NCI-H2081 treated with DMSO at 0.1 percent for 48 hours (cell line): ENCODE results near the gene KCNN3.

ENCODE experiments used
- DNase-seq: peaks from one replicate; lab custom pipeline; 2025; lab: John Stamatoyannopoulos, UW

KCNN3 gene

DNA sequence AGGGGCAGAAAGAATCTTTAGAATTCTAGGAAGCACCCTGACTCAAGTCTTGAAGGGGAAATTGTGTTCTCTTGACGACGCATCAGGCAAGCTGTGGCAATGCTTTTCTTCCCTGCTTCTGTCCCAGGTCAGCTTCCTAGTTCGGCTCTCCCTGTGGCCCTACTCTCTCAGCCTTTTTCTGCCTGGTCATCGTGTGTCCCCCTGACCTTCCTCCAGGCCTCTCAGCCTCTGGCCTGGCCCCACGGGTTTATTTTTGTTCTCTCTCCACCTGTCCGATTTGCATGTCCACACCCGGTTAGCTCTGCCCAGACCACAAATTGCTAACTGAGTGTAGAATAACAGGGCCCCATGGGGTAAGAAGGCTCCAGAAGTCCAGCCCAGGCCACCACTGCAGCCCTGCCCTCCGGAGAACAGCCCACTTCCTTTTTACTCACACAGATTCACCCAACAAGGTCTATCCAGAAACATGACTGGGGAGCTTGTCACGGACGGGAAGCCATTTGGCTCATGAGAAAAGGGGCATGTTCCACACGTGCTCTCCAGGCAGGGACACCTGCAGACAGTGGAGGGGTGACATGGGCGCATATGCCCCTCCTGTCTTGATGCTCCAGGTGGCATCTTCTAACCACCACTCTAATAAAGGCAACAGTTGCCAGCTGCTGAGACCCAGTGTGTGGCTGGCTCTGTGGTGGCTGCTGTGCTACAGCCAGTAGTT, 9.8 kb downstream of the KCNN3 start:
- no peak for DNase-seq

GRCh38 chr1:154859786-154860155, 10.3 kb downstream of the KCNN3 start:
- no peak for DNase-seq

DNA sequence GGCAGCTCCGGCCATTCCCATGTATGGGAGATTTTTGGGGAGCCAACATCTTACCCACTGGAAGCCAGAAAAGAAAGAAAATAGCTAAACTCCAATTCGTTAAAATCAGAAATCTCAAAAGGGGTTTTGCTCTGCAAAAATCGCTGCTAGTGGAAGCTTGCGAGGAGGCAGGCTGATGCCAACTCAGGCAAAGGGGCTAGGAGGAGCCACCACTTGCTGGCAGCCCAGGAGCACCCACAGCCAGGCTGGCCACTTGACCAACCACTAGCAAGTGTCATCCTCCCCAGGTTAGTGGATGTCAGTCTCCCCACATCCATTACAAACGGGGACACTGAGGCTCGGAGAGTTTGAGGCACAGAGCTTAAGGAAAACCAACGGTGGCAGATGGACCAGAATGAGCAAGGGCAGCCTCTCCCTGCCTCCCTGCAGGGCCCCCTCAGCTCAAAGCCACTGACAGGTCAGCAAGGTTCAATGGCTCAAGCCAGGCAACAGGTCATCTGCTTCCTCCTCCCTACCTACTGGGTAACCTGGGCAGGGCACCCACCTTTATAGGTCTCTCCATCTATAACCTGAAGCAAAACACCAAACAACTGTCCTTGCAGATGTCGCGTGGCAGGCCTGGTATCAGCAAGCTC, 10.8 kb downstream of the KCNN3 start:
- no peak for DNase-seq

- DNase-seq: no peak
These were observed 12.5 kb downstream of the KCNN3 start for GRCh38 chr1:154857441-154858215.

- DNase-seq: no peak
These were observed 13.1 kb downstream of the KCNN3 start for GRCh38 chr1:154857022-154857421.

GRCh38 chr1:154856544-154856943, 13.5 kb downstream of the KCNN3 start:
- no peak for DNase-seq

GRCh38 chr1:154856049-154856448, 14.0 kb downstream of the KCNN3 start:
- no peak for DNase-seq

DNA sequence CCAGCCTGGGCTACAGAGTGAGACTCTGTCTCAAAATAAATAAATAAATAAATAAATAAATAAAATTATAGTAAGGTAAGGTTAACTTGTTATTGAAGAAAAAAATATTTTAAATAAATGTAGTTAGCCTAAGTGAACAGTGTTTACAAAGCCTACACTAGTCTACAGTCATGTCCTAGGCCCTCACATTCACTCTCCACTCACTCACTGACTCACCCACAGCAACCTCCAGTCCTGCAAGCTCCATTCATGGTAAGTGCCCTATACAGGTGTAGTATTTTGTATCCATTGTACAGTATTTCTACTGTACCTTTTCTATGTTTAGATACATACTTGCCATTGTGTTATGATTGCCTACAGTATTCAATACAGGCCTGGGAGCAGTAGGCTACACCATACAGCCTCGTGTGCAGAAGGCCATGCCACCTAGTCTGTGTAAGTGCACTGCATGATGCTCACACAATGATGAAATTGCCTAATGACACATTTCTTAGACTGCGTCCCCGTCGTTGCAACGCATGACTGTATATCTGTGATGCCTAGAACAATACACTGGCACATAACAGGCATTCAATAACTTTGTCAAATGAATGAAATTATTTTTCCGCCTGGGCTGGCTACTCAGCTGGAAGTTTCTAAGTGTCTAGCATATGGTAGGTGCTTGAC, 14.8 kb downstream of the KCNN3 start:
- DNase-seq: no peak

DNA sequence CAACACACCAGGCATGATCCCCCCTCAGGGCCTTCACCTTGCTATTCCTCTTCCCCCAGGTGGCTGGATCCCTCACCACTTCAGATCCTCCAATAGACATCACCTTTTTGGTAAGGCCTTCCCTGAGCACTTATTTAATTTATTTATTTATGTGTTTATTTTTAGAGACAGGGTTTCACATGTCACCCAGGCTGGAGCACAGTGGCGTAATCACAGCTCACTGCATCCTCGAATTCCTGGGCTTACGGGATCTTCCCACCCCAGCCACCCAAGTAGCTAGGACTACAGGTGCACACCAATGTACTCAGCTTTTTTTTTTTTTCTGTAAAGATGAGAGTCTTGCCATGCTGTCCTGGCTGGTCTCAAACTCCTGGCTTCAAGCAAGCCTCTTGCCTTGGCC, 17.2 kb downstream of the KCNN3 start:
- no peak for DNase-seq

DNA sequence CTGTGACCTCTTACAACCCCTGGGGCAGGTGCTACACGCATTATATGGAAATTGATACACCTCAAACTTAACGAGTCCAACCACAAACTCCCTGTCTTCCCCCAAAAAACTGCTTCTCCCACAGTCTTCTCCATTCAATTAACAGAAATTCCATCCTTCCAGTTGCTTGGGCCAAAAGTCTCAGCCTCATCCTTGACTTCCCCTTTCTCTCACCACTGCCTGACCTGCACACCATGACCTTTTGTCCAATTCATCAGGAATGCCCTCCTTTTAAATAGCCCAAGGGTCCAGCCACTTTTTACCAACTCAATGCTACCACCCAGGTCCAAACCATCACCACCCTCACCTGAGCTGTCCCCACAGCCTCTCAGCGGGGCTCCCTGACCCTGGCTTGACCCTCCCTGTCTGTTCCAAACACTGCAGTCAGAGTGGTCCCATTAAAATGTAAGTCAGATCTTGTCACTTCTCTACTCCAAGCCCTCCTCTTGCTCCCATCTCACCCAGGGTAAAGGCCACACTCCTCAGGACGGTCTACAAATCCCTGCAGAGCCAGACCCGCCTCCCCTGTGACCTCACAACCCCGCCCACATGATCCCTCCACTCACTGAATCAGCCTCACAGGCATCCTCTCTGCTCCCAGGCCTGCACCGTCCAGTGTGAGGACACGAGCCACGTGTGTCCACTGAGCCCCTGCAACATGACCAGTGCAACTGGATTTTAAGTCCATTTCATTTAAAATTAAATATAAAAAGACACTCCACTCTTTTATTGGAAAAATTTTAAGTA, 18.5 kb downstream of the KCNN3 start:
- DNase-seq: no peak

GRCh38 chr1:154849645-154850131, 20.4 kb downstream of the KCNN3 start:
- no peak for DNase-seq

DNA sequence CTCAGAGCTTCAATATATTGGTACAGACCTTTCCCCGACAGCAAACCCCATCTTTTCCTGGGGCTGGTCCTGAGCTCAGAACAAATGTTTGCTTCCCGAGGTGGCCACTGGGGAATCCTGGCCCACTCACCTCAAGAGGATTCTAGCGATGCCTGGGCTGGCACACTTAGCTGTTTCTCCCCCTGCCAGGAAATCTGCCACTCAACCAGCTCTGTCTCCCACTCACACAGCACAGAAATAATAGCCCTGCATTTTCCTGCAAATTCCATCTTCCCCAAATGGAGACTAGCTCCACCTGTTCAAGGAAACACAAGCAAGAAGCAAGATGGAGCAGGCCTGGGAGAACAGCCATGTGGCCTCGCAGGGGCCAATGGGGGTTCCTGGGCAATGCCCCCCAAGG, 21.1 kb downstream of the KCNN3 start:
- no peak for DNase-seq

- DNase-seq: peak; percentile 12
These were observed 22.2 kb downstream of the KCNN3 start for GRCh38 chr1:154847891-154848290.

GRCh38 chr1:154846565-154847442, 23.3 kb downstream of the KCNN3 start:
- no peak for DNase-seq

DNA sequence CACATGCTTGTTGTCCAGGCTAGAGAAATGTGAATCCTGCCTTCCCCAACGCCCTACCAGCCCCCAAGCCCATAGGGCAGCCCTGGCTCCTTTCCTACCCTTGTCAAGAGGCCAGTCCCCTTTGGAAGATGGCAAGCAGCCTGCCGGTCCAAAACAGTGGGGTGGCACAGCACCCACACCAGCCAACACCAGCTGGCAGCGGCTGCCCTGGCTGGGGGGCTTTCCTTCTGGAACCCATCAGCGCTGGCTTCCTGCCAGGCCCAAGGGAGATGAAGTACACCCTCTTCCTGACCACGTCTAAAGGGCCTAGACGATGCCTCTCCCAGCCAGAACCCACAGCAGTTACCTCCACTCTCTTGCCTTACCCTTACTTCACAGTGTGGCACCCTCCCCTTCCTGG, 24.2 kb downstream of the KCNN3 start:
- DNase-seq: no peak

GRCh38 chr1:154845174-154845573, 24.9 kb downstream of the KCNN3 start:
- DNase-seq: no peak

DNA sequence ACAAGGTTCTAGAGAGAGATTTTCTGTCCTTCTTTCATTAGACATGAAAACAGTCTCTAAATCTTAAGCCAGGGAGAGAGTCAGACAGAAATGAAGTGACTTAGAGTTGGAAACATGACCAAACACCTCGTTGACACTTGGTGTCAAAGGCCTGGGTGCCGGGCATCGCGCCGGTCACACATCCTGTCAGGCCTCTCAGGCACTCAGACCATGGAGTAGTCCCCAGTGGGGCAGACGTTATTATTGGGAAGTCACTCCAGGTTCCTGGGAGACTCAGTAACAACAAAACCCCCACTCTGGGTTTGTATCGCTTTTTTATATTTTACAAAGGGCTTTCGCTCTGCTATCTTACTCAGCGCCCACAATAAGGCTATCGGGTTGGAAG, 25.8 kb downstream of the KCNN3 start:
- DNase-seq: no peak

- no peak for DNase-seq
These were observed 26.3 kb downstream of the KCNN3 start for GRCh38 chr1:154843636-154844296.

DNA sequence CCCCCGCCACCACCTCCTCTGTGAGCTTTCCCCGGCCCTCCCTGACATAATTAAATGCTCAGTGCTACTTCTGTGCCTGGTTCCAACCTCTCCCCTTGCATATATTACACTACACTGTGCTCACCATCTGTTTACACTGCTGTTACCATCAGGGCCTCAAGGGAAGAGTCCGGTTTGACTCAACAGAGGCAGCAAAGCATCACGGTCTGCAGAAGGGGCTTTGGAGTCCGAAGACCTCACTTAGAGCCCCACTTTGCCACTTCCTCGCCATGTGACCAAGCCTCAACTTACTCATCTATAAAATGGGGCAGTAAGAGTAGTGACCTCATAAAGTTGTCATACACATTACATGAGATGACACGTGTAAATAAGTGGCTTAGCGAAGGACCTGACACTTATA, 27.4 kb downstream of the KCNN3 start:
- DNase-seq: no peak

DNA sequence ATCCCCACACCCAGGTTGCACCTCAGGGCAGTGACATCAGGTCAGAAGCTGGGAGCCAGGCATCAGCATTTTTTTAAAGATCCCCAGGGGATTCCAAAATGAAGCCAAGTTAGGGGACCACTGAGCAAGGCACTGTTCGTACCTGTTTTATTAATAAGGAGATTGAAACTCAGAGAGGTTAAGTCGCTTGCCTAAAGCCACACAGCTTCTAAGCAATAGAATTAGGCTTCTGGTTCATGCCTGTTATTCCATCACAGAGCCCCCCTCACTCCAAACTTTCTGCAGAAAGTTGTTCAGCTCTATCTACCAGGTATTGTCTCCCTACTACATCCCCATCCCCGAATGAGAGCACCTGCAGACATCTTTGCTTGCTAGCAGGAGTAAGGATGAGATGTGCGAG, 28.7 kb downstream of the KCNN3 start:
- no peak for DNase-seq
